HG03135 (cell line): ENCODE measurements around the gene NRARP.

Experiments
- ATAC-seq: cut with Tn5 transposase; IDR thresholded peaks from one replicate; pipeline ENCODE4 v1.9.1; 2021; ENCODE audit warnings: mild to moderate bottlenecking, moderate library complexity; ENCODE audit not compliant: unreplicated experiment

NRARP gene

DNA sequence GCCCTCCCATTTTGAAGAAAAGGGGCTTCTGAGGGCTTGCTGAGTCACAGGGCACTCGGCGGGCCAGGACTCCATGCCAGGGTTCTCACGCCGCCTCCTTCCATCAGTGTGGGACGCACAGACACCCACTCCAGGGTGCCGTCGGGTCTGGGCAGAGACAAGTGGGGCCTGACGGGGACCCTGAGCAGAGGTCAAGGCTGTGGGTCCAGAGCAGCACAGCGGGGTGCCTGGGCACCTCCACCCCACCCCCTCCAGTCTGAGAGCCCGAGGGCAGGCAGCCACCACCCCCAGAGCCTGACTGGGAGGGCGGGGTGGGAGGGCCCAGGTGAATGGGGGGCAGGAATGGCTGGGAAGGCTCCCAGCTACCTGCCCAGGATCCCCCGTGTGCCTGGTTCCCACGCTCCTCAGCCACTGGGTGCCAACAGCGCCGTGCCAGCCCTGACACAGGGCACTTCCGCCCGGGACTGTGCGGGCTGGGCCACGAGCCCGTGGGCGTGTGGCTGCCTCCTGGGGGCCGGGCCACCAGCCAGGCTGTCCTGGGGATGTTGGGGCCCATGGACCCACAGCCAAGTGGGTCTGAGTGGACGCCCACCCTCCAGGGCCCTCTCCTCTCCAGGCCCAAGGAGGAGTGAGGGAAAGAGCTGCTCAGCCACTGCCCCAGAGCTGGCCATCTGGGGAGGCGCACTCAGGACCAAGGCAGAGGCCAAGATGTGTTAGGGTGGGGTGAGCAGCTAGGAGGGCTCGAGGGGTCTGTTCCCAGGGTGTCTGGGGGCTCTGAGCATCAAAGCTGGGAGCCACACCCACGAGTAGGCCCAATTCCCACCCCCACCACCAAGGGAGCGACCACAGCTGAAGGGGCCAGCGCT, 10.1 kb upstream of the NRARP start:
- ATAC-seq = no peak

DNA sequence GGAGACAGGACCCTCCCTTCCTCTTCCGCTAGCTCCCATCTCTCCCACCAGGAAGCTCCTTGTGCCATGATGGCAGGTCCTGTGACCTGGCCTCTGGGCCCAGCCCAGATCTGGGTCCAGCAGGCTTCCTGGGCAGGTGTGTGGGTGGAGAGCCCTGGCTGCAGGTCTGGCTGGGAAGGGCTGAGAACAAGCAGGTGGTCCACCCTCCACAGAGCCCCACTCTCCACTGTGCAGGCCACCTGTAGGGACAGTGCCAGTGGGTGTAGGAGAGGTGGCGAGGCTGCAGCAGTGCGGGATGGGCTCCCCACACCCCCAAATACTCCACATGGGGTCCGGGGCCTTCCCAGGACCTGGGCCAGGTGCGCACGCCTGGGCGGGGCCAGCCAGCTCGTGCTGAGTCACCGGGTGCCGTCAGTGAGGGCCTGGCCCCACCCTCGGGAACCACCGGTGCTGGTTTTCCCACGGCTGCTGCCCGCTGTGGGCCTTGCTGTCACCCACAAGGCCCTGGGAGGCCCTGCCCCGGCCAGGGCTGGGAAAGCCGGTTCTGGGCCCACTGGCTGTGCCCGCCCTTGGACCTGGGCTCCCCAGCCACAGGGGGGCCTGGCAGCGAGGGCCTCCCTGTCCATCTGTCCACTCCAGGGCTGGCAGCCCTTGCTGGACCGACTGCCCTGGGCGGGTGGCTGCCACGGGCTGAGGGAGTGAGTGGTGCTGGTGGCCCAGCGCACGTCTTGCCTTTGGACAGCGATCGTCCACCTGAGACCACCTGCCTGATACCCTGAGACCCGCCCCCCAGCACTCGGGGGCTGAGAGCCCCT, 9.3 kb upstream of the NRARP start:
- no peak for ATAC-seq

DNA sequence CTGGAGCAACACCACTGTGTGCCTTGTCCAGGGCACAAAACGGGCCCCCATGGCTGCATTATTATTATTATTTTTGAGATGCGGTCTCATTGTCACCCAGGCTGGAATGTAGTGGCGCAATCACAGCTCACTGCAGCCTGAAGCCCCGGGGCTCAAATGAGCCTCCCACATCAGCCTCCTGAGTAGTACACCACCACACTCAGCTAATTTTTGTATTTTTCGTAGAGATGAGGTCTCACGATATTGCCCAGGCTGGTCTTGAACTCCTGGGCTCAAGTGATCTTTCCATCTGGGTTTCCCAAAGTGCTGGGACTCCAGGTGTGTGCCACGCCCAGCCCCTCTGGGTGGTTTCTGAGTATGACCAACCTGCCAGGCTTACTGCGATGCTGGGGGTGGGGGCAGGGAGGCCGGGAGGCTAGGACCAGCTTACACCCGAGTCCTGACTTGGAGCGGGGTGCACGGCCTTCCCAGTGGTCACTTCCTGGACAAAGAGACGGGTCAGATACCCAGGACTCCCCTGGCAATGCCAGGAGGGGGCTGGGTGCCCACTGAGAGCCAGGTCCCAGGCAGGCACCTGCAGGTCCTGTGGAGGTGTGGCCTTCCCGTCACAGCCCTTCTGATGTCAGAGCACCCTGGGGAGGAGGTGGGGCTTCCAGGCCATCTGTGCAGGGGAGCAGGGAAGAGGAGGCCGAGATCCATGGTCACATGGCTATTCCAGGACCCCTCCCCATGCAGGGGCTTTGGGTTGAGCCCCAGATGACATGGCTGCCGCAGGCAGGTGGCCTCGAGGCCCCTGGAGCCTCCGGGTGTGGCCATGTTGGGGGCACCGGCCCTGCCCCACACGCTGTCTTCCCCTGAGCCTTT, 8.3 kb upstream of the NRARP start:
- ATAC-seq = no peak

DNA sequence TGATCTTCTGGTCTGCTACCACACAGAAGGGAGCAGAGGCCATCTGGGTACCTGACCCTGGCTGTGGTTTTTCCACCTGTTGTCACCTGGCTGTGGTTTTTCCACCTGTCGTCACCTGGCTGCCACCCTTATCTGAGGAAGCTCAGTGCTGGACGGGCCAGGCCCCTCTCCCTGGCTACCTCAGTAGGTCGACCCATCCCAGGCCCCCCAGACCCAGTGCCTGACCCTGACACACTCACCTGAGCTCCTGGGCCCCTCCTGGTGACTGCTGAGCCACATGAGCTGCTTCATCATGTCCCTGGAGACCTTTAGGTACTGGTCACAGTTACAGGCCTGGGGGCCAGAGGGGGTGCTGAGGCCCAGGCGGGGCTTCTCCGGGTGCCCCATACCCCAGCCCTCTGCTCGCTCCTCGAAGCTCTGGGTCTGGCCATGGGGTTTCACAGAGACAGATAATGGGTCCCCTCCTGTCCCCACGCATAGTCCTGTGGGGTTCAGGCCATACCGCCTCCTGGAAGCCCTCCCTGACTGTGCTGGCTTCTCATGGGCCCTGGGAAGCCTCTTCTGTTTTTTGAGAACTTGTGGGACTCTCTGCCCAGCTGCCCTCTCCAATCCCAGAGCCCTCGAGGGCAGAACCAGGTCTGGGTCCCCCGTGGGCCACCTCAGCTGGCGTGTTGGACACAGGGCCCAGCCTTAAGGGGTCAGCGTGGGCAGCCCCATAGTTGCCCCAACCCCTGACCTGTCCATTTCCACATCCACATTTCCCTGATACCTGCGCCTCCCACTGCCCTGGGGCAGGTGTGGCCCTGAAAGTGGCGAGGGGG, 7.5 kb upstream of the NRARP start:
- no peak for ATAC-seq

DNA sequence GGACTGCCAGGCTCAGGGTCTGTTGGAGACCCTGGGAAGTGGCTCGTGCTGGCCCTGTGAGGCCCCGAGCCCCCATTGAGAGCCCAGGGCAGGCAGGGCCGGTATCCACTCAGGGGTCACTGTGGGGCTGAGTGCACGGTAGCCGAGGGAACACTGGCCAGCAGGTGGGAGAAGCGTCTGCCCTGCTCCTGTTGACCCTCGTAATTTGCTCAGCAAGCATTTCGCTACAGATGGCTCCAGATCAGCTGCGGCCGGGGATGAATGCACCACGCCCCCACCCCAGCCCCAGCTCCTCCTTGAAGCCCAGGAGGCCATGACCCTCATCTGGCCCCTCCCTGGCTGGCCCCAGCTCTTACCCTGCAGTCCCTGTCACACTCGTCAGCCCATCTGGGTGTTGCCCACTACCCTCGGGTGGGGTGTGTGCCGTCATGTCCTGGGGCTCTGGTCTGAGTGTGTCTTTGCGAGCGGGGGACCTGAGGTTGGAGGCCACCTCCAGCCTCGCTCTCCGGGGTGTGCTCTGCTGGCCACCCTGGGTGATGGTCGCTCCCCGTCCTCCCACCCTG, 6.1 kb upstream of the NRARP start:
- no peak for ATAC-seq

DNA sequence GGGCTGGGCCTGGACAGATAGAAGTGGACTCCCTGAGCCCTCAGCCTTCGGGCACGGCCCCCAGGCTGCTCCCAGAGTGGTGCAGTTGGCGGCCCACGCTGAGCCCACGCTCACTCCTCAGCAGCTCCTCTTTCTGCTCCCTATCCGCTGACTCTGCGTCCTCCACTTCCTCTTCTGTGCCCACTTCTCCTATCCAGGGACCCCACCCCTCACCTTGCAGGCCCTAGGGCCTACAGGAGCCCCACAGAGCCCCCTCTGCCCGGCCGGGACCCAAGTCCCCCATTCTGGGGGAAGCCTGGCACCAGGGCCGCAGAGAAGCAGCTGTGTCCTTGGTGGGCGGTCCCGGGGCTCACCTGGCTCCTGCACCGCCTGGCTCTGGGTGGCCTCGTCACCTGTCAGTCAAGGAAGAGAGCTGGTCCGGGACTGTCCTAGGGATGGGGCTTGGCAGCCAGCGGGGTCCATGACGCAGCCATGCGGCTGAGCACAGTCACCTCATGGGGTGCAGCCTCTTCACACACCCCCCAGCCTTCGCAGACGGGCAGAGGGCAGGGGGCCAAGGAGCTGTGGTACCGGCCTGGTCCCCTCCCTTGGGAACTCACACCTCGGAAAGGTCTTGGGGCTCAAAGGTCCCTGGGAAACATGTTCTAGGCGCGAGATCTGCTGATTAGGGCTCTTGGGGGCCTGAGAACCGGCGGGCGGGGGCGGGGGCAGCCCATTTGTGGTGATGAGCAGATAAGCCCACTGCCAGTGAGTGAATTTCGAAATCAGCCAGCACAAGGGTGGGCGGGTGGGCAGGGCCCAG, 5.4 kb upstream of the NRARP start:
- ATAC-seq = no peak

DNA sequence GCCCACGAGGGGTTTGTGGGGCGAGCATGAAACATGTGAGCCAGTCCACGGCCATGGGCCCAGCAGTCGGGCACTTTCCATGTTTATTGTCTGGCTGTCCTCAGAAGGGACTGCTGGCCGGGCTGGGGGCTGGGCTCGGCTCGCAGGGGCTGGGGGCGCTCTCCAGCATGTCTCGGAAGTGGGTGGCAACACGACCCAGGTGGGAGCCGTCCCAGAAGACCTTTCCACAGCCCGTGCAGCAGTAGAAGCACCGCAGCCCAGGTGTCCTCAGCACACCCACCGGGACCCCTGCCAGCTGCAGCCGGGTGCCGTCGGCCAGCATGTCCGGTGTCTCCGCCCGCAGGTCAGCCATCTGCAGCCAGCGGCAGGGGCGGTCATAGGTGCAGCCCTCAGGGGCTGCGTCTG, 4.8 kb upstream of the NRARP start:
- no peak for ATAC-seq

DNA sequence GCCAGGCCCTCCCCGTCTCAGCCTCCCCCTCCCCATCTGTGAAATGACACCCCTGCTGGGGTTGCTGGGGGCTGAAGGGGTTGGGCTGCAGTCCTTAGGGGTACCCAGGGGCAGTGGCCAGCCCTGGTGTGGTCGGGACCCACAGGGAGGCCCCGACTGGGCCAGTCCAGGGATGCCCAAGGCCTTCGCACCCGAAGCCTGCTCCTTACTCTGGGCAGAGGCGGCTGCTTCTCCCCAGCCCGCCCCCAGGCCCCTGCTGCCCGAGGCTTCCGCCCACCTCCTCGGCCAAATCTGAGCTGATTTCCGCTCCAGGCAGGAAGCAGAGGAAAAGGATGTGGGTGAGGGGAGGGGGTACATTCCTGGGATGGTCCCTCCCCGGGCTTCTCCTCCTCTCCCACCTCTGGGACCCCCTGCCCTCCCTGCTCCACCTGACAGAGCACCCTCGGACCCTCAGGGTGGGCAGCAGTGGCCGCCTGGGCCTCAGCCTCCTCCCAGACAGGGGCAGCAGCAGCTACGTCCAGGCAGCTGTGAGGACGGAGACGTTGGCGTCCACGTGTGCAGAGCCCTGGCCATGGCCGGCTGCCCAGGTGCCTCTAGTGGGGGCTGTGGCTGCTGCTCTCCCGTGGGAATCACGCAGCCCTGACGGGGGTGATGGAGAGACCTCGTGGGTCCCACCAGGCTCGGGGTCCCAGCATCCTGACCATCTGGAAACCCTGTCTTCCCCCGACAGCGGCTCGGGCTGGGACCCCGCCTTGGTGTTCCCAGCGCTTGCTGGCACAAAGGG, 4.2 kb upstream of the NRARP start:
- no peak for ATAC-seq

DNA sequence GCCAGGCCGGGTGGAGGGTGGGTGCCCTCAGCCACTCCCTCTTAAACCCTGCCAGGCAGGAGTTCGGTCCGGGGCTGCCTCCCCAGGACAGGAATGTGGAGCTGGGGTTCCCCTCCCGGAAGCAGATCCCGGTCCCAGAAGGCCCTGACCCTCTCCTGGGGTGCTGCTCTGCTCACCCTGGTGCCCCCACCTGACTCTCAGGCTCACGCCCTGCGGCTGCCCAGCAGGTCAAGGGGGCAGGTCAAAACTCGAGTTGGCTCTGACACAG, 3.7 kb upstream of the NRARP start:
- no peak for ATAC-seq

DNA sequence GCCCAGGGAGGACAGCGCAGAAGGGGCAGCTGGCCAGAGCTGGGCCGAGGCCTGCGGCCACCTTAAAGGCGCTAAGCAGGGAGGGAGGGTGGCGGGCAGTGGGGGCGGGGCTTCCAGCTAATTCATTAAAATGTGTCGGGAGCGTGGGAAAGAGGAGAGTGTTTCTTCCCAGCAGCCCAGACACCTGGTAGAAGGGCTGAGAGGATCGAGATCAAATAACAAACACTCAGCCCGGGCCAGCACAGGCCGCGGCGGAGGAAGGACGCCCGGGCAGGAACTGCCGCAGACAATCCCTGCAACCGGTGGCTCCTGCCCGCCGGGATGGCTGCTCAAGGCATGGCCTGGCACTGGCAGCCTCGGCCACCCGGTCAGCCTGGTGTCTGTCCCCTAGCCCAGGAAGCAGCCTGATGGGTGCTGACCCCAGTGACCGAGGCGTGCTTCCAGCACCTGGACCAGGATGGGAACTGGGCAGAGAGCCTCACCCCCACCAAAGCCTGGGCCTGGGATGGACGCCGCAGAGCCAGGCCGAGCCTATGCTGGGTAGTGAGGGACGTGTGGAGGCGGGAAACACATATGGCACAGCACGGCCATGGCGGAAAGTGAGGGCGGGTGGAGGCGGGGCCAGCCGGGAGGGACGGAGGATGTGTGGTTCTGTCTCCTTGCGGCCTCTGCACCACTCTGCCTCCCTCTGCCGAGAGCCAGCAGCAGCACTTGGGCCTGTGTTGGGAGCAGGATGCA, 3.2 kb upstream of the NRARP start:
- no peak for ATAC-seq

DNA sequence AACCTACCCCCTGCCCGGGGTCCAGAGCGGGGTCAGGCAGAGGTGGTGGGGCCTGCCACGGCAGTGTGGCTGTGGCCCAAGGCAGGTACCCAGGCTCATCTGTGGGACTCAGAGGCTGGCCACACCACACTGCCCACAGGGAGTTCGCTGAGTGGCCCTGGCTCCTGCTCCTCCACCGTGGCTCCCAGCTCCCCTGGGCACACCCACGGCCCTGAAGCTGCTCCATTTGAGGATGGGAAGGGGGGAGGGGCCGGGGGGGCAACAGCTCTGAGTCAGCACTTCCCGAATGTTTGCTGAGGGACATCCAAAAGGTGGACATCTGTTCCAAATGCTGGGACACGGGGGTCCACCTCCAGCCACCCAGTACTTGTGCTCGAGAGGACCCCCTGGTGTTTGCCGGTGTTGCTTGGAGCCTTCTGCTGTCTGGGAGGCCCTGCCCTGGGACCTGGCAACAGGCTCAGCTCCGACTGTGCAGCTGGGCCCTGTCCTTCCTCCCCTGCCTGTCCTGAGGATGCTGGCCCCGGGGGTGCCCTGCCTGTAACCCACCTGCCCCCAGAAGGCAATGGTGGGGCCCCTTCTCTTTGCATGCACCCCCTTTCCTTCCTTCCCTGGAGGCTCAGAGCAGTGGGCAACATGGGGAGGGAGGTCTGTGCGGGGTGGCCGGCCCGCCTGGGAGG, 2.5 kb upstream of the NRARP start:
- no peak for ATAC-seq

DNA sequence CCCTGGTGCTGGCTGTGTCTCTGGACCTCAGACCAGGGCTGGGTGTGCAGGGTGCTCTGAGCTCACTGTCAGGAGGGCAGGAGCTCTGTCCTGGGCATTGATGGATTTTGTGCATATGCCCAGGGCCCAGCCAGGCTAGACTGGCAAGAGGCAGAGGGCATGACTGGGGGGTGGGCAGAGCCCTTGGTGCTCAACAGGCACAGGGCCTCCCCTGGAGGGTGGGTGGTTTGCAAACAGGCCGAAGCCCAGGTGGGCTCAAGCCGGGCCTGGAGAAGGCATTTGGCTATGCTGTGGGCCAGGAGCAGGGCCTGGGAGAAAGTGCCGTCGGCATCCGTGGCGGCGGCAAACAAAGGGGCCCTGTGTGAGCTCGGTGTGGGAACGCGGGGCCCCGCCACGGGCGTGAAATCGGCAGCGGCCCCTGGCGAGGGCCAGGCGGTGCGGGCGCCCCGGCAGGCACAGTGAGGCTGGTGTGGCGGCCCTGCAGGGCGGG, 1.9 kb upstream of the NRARP start:
- ATAC-seq = no peak

DNA sequence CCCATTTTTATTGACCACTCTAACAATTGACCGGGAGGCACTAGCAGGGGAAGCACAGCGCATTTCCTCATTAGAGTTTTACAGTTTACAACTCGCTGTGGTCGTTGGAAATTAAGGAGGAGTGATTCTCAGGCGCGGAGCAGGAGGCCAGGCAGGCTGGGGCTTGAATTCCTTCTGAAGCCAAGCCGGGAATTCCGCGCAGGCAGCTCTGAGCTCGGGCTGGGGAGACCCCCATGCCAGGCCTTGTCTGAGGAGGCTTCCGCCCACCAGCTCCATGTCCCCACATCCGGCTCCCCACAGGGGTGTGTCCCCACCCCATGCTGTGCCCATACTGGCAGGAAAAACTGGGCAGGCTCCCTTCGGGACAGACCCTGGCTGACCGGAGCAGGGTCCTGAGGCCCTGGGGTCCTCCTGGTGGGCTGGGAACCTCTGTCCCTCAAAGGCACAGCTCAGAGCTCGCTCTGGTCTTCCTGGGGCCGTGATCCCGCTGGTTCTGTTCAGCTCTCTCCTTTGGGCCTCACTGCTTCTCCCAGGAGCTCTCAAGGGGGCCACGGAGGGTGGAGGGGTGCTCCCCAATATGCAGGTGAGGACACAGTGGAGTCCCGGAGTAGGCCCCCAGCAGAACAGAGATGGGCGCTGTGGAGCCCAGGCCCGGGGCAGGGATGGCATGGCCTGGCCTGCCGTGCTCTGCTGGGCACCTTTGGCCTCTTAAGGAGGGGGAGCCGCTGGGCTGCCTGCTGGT, 1.3 kb upstream of the NRARP start:
- ATAC-seq = no peak

DNA sequence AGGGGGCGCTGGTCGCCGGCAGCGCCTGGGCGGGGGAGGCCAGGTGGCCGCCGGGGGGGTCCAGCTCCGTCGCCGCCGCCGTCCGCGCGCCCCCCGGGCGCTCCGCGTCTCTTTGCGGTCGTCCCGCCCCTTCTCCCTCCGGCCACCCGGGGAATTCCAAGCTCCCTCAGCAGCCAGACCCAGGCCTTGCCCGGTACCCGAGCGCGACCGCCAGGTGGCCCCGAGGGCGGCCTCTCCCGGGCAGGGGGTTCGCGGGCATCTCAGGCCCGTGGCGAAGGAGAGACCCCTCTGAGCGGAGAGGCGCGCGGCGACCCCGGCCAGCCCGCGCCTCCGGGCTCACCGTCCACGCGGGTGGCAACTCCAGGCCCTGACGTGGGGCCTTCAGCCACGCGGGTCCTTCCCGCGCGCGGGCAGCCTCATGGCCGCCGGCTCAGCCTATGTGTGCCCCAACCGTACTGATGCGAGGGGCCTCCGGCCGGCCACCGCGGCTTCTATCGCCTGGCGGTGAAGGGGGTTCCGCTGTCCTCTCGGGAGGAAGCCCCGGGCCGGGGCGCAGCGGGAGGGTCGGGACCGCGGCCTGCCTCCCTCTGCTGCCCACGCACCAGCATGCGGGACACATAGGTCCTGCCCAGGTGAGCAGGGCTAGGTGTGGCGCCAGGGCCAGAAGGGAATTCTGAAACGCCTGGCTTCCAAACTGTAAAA, 529 bp upstream of the NRARP start:
- peak; percentile 42 for ATAC-seq

DNA sequence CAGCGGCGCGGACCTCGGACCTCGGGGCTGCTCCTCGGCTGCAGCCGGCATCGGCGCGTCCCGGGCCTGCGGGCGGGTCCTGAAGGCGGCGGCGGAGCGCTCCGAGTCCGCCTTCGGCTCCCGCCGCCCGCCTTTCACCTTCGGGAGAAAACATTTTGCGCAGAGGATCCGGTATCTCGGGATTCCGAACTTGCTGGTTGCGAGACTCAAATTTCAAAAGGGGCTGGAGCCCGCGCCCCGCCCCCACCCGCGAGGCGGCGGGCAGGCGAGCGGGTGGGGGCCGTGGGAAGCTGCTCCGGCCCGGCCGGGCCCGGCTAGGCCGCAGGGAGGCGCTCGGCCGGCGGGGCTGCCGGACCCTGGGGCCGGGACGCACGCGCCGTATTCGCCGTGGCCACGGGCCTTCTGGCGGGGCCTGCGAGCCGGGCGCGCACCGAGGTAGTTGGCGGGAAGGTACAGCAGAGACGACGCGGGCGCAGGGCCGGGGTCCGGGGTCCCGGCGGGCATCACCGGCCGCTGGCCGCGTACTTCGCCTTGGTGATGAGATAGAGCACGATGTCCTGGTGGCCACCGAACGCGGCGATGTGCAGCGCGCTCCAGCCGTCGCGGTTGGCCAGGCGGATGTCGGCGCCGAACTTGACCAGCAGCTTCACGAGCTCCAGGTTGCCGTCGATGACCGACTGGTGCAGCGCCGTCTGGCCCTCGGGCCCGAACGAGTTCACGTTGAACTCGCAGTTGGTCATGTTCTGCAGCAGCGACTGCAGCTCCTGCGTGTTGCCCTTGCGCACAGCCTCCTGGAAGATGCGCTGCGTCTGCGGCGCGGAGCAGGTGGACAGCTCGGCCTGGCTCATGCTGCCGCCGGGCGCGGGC, 757 bp downstream of the NRARP start:
- peak; percentile 14 for ATAC-seq
